Motor neuron (in vitro differentiated cells): ENCODE data around the gene ZFAND2A. TPM values are rescaled to one million over a fixed set of nuclear protein-coding genes. Genes with fewer than 3 reads are reported as not detected.

Experiments used
- ATAC-seq, 8 experiments: fragments of 200-7000 bp; cut with Tn5 transposase; replicated peaks in 6 of 8; 2 replicates each; pipeline ENCODE4 v1.8.0; 2021; ENCODE audit warnings: mild to moderate bottlenecking in 8 of 8, moderate library complexity in 8 of 8
- H3K27ac ChIP-seq, 2 donors: fragments of 250-450 bp; sonication (Bioruptor Pico); 2 replicates each; pipeline ENCODE4 v1.9.0; 2021; ENCODE audit warnings: antibody characterized with exemption in 2 of 2, mild to moderate bottlenecking in 2 of 2, moderate library complexity in 1 of 2
- H3K4me1 ChIP-seq, 2 donors: fragments of 250-450 bp; sonication (Bioruptor Pico); replicated peaks in 1 of 2; 2 replicates each; pipeline ENCODE4 v1.6.1; 2021; ENCODE audit warnings: antibody characterized with exemption in 2 of 2, mild to moderate bottlenecking in 2 of 2, moderate library complexity in 1 of 2
- H3K4me3 ChIP-seq, 5 donors: fragments of 250-450 bp; sonication (Bioruptor Pico); 2 replicates each; pipeline ENCODE4 v1.9.0; 2021; ENCODE audit warnings: antibody characterized with exemption in 5 of 5, mild to moderate bottlenecking in 5 of 5, moderate library complexity in 4 of 5
- WGBS, 10 experiments: fragments of 450-650 bp; shearing (Covaris generic); methylation state at CpG; one replicate each; pipeline ENCODE4 v1.0.0; 2022; 5-methylcytosine and 5-hydroxymethylcytosine counted together
- in situ Hi-C, 9 experiments: fragments of 400-800 bp; cut with MboI; loops; one replicate each; pipeline ENCODE4 v1.15.0; 2021; ENCODE audit warnings: low sequenced_read_pairs in 9 of 9, low pct_unique_long_range_greater_than_20kb in 2 of 9; ENCODE audit not compliant: unreplicated experiment in 9 of 9
- total RNA-seq, 8 experiments: library from RNA; unstranded; fragments of 300-600 nt; gene quantifications; 2 replicates each; pipeline versions ENCODE4 v1.2.3 to v1.2.4, GENCODE V29; 2022

Gene ZFAND2A
- total RNA-seq, 8 experiments from 2014 or later, result 14.7 to 68.5 (median 41.3) TPM

DNA sequence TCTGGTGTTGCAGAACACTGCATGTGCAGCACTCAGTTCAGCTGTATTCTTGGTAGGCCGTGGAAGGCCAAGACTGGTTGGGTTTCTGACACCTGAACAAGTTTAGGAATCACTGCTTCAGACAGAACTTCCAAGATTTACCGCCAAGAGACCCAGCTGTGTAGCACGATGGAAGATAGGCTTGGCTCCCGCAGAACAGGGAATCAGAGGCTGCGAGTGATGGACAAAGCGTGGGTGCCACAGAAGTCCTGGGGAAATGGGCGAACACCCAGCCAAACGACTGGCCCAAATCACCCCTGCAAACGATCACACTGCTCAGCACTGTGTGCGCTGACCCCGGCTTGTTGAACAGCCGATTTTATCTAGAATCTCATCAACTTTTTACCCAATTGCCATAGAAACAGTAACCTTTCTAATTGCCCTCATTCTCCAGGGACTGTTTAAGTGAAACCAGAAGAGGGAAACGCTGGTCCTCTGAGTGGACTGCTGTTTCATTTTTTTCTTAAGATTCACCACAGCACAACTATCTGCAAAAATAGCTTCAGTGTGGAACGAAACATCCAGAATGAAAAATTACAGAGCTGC, 17.9 kb downstream of the ZFAND2A start:
- H3K4me1 ChIP-seq, result peaks cover 3 to 6% of the 10 kb centered on the region in 2 donors
- in situ Hi-C loops, result no loop called here
- ATAC-seq, result no peak
- WGBS, 10 experiments, result 25 to 80% (median 49%) methylated on average over 1 to 9 of the region's 14 CpGs; no CpG with 5 or more reads in 2 of the 10 experiments
- H3K4me3 ChIP-seq, result no peak overlapping the region
- no peak overlapping the region for H3K27ac ChIP-seq

DNA sequence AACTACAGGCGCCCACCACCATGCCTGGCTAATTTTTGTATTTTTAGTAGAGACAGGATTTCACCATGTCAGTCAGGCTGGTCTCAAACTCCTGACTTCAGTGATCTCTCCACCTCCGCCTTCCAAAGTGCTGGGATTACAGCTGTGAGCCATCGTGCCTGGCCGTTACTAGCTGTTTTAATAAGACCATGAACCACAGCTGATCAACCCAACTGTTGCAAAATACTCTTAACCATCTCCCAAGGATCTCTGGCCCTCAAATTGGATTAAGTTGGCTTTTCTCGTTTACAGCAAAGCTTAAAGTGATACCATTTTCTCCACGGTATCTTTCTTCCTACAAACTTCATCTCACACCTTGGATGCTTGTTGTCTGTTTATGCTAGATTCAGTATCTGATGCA, 18.3 kb downstream of the ZFAND2A start:
- in situ Hi-C loops, result no loop called here
- 60 to 84% (median 78%) methylated on average over 1 to 5 of the region's 6 CpGs; no CpG with 5 or more reads in 2 of the 10 experiments for WGBS, 10 experiments
- Histone ChIP-seq H3K27ac (no peak overlapping the region), H3K4me1 (peaks cover 6 to 10% of the 10 kb centered on the region in 2 donors), H3K4me3 (no peak overlapping the region)
- no peak for ATAC-seq

- WGBS, 10 experiments, result 90 to 100% (median 100%) methylated on average over 1 to 3 of the region's 4 CpGs; no CpG with 5 or more reads in 5 of the 10 experiments
- Histone ChIP-seq H3K4me3 (no peak overlapping the region), H3K4me1 (peaks cover 7 to 12% of the 10 kb centered on the region in 2 donors), H3K27ac (no peak overlapping the region)
- ATAC-seq, result no peak
- in situ Hi-C loops, result no loop called here
Observed at GRCh38 chr7:1140476-1141104, 19.4 kb downstream of the ZFAND2A start.

- peak overlapping the region; percentile 77 to 79 for H3K27ac ChIP-seq
- ATAC-seq, result peak; percentile 74 to 87 (median 84)
- H3K4me3 ChIP-seq, result peak overlapping the region; percentile 69 to 99 (median 89)
- 0 to 60% (median 24%) methylated on average over 2 to 16 of the region's 51 CpGs; no CpG with 5 or more reads in 3 of the 10 experiments for WGBS, 10 experiments
- H3K4me1 ChIP-seq, result peaks cover 7 to 12% of the 10 kb centered on the region in 2 donors
- in situ Hi-C loops, result loop anchor here in 1 of 9 experiments (10.0 kb wide), 1 partner anchor 143 kb away; no protein-coding TSS in a partner anchor
Observed at GRCh38 chr7:1137517-1138167, 22.4 kb downstream of the ZFAND2A start.

- Histone ChIP-seq H3K27ac (no peak overlapping the region), H3K4me1 (peaks cover 7 to 12% of the 10 kb centered on the region in 2 donors), H3K4me3 (peak overlapping the region; percentile 69 to 99 (median 89))
- WGBS, 10 experiments, result 0 to 62% (median 12%) methylated on average over 1 to 7 of the region's 9 CpGs; no CpG with 5 or more reads in 1 of the 10 experiments
- ATAC-seq, result no peak
- in situ Hi-C loops, result loop anchor here in 1 of 9 experiments (10.0 kb wide), 1 partner anchor 142 kb away; no protein-coding TSS in a partner anchor
Observed at GRCh38 chr7:1136841-1137516, 23.0 kb downstream of the ZFAND2A start.

GRCh38 chr7:1134951-1135350, 25.0 kb downstream of the ZFAND2A start:
- WGBS, 10 experiments, result 61 to 100% (median 100%) methylated on average over 1 to 6 of the region's 7 CpGs; no CpG with 5 or more reads in 1 of the 10 experiments
- no peak overlapping the region for H3K4me3 ChIP-seq
- in situ Hi-C loops, result loop anchor here in 1 of 9 experiments (10.0 kb wide), 1 partner anchor 140 kb away; no protein-coding TSS in a partner anchor
- no peak overlapping the region for H3K27ac ChIP-seq
- ATAC-seq, result no peak
- peaks cover 7 to 12% of the 10 kb centered on the region in 2 donors for H3K4me1 ChIP-seq

- Histone ChIP-seq H3K4me3 (no peak overlapping the region), H3K4me1 (peaks cover under 1 to 2% of the 10 kb centered on the region in 2 donors), H3K27ac (no peak overlapping the region)
- in situ Hi-C loops, result loop anchor here in 1 of 9 experiments (10.0 kb wide), 1 partner anchor 137 kb away; no protein-coding TSS in a partner anchor
- ATAC-seq, result no peak
- 75 to 100% (median 87%) methylated on average over 1 to 2 of the region's 2 CpGs for WGBS, 10 experiments
Observed at GRCh38 chr7:1131471-1132265, 28.3 kb downstream of the ZFAND2A start.

DNA sequence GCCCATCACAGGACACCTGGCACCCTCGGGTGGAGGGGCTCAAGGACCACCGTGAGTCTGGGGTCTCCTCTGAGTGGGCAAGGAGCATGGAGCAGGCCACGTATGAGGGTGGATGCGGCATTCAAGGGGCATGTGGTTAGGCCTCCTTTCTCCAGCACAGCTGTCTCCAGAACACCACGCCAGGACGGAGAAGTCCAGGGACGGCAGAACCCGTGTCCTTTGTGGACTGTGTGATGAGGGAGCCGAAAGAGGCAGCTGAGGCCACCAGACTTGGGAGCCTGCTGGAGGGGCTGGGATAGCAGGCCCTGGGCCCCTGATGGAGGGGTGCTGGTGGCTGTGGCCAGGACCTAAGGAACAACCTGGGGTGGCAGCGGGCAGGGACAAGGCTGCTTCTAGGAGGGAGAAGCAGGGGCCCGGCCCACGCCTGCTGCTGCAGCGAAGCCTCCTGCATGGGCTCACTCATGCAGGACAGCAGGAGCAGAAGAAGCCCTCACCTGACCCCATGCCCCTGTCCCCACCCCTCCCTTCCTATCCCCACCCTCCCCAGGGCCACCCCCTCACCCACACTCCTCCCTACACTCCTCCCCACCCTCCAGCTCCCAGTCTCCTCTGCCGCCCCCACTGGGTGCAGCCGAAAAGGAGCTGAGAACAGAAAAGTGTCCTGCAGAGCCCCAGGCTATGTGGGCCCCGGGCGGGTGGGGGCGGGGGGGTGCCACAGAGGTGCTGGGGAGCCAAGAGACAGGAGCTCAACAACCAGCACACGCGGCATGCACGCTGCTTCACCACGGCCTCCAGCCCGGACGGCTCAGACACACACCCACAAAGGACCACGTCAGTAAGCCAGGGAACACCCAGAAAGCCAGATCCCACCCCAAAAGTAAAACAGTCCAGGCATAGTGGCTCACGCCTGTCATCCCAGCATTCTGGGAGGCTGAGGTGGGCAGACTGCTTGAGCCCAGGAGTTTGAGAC, 29.7 kb downstream of the ZFAND2A start:
- peak in 1 of 8 experiments; percentile 29 for ATAC-seq
- Histone ChIP-seq H3K4me1 (no peaks in the 10 kb centered on the region), H3K27ac (no peak overlapping the region), H3K4me3 (no peak overlapping the region)
- in situ Hi-C loops, result loop anchor here in 1 of 9 experiments (10.0 kb wide), 1 partner anchor 136 kb away; no protein-coding TSS in a partner anchor
- WGBS, 10 experiments, result 76 to 100% (median 86%) methylated on average over 2 to 5 of the region's 26 CpGs; no CpG with 5 or more reads in 4 of the 10 experiments

GRCh38 chr7:1129431-1129830, 30.6 kb downstream of the ZFAND2A start:
- H3K4me3 ChIP-seq, result no peak overlapping the region
- no peaks in the 10 kb centered on the region for H3K4me1 ChIP-seq
- in situ Hi-C loops, result no loop called here
- no peak overlapping the region for H3K27ac ChIP-seq
- 95 to 100% (median 100%) methylated on average over 2 to 3 of the region's 13 CpGs; no CpG with 5 or more reads in 6 of the 10 experiments for WGBS, 10 experiments
- no peak for ATAC-seq

GRCh38 chr7:1127001-1127400, 33.0 kb downstream of the ZFAND2A start:
- 88 to 100% (median 97%) methylated on average over 1 to 6 of the region's 7 CpGs; no CpG with 5 or more reads in 2 of the 10 experiments for WGBS, 10 experiments
- Histone ChIP-seq H3K27ac (no peak overlapping the region), H3K4me3 (no peak overlapping the region), H3K4me1 (peaks cover 2 to 12% of the 10 kb centered on the region in 2 donors)
- no peak for ATAC-seq
- in situ Hi-C loops, result no loop called here

DNA sequence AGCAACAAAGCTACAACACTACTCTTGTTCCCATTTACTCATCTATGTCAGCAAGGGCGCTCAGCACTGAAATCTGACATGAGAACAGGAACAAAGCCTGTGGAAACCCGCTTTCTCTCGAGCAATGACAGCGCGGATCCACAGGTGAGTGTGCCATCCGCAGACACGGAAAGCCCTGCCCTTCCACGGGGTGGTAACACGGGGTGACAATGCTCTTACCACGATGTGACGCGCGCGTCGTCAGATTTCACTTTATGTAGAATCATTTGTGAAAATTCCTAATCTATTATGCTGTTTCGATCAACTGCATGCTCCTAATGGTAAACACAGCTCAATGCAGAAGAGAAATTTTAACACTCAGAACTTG, 34.4 kb downstream of the ZFAND2A start:
- no peak for ATAC-seq
- in situ Hi-C loops, result no loop called here
- Histone ChIP-seq H3K27ac (no peak overlapping the region), H3K4me3 (no peak overlapping the region), H3K4me1 (peaks cover 2 to 12% of the 10 kb centered on the region in 2 donors)
- 81 to 100% (median 94%) methylated on average over 3 to 16 of the region's 16 CpGs for WGBS, 10 experiments
